T-helper 2 cell treated with Interferon-gamma antibody and Interleukin-4, amounts not matched to agents 5 μg/mL and 100 μg/mL, for 36 hours (primary cell): ENCODE measurements around the gene VWA8.

ENCODE experiments used
- DNase-seq: peaks from one replicate; pipeline ENCODE4 v3.0.0; 2021; ENCODE audit warnings: low spot score
- H3K27ac Mint-ChIP-seq: one replicate; pipeline ENCODE4 v1.8.0; 2021; ENCODE audit warnings: mild to moderate bottlenecking, mixed read lengths
- H3K27me3 Mint-ChIP-seq: one replicate; pipeline ENCODE4 v1.8.0; 2021; ENCODE audit warnings: low read depth, mixed read lengths
- H3K36me3 Mint-ChIP-seq: one replicate; pipeline ENCODE4 v1.8.0; 2021; ENCODE audit warnings: low read depth, mixed read lengths
- H3K4me1 Mint-ChIP-seq: one replicate; pipeline ENCODE4 v1.8.0; 2021; ENCODE audit warnings: low read depth, mixed read lengths
- H3K4me3 Mint-ChIP-seq: one replicate; pipeline ENCODE4 v1.8.0; 2022; ENCODE audit warnings: mild to moderate bottlenecking, moderate library complexity, mixed read lengths
- H3K9me3 Mint-ChIP-seq: one replicate; pipeline ENCODE4 v1.8.0; 2021; ENCODE audit warnings: mixed read lengths

The VWA8 gene

GRCh38 chr13:41520660-41521630, 440.0 kb downstream of the VWA8 start:
- peaks cover 2% of the 10 kb centered on the region for H3K4me1 Mint-ChIP-seq
- H3K27ac Mint-ChIP-seq, result no peak overlapping the region
- DNase-seq, result no peak
- H3K36me3 Mint-ChIP-seq, result no peaks in the 10 kb centered on the region
- H3K27me3 Mint-ChIP-seq, result no peaks in the 10 kb centered on the region
- H3K9me3 Mint-ChIP-seq, result no peaks in the 10 kb centered on the region
- H3K4me3 Mint-ChIP-seq, result no peak overlapping the region

- Mint-ChIP-seq H3K9me3 (no peaks in the 10 kb centered on the region), H3K4me1 (peaks cover 2% of the 10 kb centered on the region), H3K27me3 (no peaks in the 10 kb centered on the region), H3K27ac (no peak overlapping the region), H3K4me3 (no peak overlapping the region), H3K36me3 (no peaks in the 10 kb centered on the region)
- no peak for DNase-seq
Observed at GRCh38 chr13:41520016-41520659, 440.8 kb downstream of the VWA8 start.
